GM18498 (cell line): ENCODE results near the gene SMTNL2.

Experiments used
- ATAC-seq: cut with Tn5 transposase; IDR thresholded peaks from one replicate; pipeline ENCODE4 v1.9.1; 2021; ENCODE audit warnings: mild to moderate bottlenecking, moderate library complexity; ENCODE audit not compliant: unreplicated experiment

SMTNL2 gene

DNA sequence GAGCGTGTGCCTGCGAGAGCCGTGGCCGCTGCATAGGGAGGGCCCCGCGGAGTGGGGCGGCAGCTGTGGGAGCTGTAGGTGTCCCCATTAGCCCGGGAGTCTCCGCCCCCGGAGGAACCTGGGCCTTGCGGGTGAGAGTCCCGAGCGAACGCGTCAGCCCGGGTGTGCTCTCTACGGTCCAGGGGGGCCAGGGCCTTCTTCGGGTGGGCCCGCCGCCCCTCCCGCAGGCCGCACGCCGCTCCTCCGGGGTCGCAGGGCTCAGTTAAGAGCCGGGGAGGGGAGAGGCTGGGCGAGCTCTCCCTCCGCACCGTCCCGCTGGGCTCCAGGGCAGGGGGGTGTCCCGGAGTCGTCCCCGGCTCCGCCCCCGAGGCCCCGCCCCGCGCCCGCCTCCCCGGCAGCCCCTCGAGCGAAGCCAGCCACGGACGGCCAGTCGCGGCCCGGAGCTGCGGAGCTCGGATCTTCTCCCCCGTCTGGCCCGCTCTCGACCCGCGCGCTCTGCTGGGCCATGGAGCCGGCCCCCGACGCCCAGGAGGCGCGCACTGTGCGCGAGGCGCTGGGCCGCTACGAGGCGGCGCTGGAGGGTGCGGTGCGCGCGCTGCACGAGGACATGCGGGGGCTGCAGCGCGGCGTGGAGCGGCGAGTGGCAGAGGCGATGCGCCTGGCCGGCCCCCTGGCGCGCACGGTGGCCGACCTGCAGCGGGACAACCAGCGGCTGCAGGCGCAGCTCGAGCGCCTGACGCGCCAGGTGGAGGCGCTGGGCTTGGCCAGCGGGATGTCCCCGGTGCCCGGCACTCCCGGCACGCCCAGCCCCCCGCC lies at the start of gene SMTNL2:
TSS of gene SMTNL2 (plus strand) at position 429 of the 816 bp plus-strand sequence. CDS start at position 506, 77 bp downstream.
- ATAC-seq, result no peak

DNA sequence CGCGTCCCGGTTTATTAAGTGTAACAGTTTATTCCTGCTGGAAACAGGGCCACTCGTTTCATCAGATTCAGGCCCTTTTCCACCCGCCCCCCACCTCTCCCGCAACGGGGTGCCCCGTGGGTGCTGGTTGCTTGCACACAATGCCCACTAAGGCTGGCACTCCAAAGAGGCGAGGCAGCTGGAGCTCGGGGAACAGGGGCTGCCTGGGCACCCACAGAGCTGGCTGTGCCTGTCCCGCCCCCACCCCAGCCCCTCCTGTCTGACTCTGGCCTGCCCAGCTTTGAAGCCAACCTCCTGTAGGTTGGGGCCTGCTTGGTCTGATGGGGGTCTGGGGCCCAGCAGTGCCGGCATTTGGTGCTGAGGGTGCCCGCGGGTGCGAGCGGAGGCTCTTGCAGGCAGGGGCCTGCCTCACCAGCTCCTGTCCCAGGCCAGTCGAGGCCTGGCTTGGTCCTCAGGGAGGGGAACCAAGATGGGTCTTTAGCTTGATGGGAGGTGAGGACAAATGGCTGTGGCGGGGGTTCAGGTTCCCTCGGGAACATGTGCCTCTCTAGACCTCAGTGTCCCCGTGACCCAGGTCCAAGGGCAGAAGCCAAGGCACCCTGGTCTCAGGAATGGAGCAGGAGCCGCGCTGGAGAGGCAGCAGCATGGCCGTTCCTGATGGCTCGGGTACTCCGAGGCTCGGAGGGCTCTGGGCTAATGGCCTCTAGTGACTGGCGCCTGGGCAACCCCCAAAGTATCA lies 49.2 kb upstream of the SMTNL2 start:
- no peak for ATAC-seq

DNA sequence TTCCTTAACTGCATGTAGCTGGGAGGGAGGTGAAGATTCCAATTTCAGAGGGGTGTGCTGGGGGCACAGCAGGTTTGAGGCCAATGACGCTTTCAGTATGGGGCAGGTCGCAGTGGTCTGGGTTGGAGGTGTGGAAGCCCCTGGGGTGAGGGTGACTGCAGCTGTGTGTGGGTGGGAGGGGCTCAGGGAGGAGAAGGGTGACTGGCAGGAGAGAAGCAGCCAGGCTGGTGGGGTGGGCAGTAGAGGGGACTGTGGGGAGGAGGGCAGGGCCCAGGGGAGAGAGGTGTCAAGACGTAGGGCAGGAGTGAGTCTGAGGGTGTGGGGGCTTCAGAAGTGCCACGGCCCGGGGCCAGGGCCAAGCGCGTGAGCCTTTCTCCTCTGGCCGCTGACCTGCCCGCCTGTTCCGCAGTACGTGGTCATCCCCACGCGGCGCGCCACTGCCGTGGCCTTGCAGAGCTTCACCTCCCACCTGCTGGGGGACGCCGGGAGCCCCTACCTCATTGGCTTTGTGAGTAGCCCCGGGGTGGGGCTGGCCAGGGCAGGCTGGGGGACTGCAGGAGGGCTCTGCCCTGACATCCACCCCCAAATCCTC lies 48.6 kb upstream of the SMTNL2 start:
- ATAC-seq, result no peak

DNA sequence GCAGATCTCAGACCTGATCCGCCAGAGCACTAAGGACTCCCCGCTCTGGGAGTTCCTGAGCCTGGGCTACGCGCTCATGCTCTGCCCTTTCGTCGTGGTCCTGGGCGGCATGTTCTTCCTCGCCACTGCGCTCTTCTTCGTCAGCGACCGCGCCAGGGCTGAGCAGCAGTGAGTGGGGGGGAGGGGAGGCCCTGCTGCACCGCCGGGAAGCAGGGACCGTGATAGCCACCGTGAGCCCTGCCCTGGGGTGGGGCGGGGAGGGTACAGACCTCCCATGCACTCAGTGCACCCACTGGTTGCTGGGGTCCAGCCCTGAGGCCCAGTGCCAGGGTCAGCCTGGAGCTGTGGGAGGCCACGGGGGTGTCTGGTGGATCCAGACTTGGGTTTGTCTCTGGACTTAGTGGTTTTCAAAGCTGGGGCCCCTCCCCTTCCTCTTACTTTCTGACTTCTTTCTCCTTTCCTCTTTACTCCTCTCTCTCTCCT lies 48.0 kb upstream of the SMTNL2 start:
- ATAC-seq, result no peak

DNA sequence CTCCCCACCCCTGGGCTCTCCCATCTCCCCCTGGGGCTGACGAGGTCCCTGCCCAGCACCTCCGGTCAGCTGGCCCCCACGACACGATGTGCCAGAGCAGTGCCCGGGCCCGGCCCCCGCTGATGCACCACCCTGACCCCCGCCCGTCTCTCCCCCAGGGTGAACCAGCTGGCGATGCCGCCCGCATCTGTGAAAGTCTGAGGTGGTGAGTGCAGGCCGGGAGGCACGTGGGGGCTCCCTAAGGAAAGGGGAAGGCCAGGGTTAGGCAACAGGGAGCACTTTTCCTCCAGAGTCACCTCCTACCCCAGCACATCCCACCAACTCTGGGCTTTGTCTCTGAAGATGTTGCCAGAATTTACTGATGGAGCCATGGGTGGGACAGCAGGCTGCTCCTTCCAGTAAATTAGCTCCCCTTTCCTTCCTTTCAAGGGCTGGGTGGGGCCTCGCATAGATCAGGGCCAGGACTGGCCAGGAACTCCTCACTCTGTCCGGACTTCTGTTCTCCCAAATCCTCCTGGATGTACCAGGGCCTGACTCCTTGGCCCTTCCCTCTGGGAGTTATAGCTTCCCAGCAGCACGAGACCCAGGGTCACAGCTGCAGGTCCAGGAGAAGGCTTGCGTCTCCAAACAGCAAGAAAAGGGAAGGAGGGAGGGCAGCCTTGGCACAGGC lies 47.5 kb upstream of the SMTNL2 start:
- ATAC-seq, result no peak

DNA sequence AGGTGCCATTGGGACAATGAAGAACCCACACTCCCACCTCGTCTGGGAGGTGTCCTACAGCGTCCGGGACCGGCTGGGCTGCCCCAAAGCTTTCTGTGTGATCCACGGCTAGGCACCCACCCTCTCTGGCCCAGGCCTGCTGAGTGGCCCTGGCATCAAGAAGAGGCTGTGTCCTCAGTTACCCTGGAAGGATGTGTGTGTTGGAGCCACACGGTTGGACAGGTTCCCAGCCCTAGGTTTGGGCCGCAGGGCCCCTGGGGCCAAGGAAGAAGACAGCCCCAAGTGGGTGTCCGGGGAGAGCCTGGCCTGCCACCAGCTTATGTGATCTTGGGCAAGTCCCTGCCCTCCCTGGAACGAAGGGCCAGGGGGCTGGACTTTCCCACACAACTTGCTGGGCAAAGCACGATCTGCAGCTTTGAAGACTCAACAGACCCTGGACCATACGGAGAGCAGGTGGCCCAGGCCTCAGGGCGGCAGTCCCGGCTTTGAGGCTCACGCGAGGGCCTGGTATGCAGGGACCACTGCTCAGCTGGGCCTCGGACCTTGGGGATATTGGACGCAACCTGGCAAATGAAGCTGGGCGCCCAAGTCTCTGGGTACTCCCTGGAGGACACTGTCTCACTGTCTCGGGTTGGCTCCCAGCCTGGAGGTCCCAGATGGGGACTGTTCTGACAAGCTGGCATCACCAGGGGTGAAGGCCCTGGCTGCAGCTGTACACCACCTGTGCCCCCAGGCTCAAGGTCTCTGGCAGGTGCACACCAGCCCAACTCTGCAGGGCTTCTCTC lies 46.7 kb upstream of the SMTNL2 start:
- no peak for ATAC-seq

DNA sequence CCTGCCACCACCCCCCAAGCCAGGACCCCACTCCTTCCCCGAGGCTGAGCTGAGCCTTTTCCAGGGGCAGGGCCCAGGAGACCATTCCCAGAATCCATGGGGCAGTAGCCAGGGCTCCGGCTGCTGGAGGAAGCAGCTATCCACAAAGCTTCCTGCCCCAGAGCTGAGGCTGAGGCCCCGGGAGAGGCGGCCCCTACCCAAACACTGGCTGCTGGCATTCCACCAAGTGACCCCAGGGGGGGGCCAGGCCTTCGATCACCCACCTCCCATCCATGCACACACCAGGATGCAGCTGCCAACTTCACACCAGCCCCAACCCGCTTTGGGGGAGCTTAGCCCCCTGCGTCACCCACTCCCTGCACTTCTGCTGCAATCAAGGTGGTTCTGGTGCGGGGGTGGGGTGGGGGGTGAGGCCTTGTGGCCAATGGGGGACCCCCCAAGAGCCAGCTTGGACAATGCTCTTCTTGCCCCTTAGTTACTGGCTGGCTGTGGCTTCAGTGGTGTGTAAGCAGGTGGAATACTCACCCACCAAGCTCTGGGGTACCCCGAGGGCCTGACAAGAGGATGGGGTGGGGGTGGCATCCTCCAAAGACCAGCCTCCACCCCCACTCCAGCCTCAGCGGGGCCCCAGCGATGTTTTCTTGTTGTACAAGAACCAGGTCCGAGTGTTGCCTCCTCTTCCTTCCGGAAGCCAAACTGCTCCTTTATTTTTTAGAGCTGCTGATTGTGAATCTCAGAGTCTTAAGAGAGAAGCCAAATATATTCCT lies 45.9 kb upstream of the SMTNL2 start:
- ATAC-seq, result no peak

DNA sequence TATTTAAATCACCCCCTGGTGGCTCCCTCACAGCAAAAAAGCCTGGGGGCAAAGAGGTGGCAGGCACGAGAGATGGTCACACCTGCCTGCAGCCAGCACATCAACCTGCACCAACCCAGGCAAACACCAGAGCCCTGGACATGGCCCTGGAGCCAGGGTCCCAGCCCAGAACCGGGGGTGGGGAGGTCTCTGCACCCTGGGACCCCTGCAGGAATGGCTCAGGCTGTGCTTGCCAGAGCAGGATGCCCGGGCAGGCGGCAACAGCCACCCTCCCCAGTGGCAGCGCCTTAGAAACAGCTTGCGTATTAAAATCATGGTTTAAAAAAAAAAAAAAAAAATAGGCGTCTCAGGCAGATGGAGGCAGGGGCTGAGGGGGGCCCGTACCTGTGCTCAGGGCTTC lies 45.3 kb upstream of the SMTNL2 start:
- no peak for ATAC-seq

DNA sequence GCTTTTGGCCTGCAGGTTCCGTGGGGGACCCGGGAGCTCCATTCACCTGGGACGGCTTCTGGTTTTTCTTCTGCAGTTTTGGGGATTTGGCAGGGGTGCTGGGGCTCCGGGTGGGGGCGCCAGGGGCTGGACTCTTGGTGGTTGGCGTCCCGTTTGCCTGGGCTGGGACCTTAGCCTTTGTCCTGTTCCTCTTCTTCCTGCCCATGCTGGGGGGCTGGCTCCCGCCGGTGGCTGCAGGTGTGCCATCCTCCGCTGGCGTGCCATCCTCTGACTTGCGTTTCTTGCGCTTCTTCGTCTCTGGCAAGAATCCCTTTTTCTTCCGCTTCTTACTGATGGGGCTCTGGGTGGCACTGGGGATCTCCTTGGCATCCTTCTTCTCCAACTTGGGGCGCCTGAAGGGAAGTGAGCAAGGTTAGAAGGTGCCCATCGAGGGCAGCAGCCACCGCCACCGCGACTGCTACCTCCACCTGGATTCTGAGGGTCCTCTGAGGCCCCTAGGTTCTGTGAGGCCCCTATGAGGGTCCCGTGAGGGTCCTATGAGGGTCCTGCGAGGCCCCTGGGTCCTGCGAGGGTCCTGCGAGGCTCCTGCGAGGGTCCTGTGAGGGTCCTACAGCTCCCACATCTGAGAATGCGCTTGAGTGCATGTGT lies 44.6 kb upstream of the SMTNL2 start:
- ATAC-seq, result no peak

DNA sequence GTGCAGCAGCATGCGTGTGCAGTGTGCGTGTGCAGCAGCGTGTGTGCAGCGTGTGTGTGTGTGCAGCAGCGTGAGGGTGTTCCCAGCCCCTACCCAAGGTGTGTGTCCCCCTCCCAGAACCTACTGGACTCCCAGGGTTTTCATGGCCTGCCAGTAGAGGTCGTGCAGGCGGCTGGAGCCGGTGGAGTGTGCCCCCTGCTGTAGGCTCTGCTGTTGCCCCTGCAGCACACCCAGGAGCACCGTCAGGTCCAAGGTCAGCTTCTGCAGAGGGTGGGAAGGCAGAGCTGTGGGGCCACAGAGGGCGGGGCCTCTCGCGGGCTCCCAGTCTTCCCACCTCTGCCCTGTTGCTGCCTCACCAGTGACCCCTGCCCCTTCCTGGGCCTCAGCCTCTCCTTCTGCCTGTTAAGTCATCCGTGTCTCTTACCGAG lies 44.1 kb upstream of the SMTNL2 start:
- no peak for ATAC-seq

DNA sequence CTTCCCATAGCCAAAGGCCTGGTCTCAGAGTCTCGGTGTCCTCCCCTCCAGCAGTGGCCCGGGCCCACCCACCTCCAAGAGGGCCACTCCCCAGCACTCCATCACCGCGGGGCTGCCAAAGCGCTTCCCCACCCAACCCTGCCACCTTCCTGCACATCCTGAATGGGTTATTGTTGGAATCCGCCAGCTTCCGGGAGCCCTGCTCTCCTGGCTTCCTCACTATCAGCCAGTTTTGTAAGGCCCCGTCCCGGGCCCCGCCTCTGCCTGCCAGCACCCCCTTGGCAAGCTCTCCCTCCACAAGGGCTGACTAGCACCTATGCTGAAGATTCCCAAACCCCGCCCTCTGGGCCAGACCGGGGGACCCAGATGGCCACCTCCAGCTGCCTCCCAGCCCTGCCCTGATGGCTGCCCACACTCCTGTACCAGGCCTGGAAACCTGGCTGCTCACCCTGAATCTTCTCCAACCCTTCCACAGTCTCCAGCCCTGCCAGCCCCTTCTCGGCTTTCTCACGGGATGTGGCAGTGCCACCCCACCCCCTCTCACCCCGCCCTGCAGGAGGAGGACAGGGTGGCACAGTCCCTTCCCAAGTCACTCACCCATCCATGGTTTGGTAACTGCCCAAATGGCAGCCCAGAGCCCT lies 43.5 kb upstream of the SMTNL2 start:
- no peak for ATAC-seq

DNA sequence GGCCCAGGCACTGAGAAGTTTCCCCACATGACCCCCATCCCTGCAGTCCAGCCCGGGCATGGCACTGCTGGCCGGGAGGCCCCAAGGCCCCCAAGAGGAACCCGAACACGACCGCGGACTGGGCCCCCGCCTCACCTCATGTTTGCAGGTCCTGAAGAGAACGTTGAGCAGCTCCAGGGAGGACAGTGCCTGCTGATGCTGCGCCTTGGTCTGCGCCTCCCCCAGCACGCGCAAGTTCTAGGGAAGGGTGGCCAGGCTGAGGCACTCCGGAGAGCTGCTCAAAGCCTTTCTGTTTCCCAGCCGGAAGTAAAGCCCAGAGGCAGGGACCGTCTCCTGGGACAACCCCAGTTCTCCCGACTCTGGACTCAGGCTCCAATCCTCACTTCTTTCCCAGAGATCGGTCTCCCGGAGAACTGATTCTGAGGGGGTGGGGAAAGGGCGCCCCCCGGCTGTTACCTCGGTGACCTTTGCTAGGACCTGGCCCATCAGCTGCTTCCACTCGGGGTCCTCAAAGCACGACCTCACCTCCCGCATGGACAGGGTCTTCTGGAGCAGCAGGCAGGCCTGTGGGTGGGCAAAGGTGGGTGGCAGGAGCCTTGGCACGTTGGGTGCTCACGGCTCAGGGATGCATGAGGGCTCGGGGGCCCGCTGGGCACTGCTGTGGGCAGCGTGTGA lies 42.9 kb upstream of the SMTNL2 start:
- ATAC-seq, result no peak

DNA sequence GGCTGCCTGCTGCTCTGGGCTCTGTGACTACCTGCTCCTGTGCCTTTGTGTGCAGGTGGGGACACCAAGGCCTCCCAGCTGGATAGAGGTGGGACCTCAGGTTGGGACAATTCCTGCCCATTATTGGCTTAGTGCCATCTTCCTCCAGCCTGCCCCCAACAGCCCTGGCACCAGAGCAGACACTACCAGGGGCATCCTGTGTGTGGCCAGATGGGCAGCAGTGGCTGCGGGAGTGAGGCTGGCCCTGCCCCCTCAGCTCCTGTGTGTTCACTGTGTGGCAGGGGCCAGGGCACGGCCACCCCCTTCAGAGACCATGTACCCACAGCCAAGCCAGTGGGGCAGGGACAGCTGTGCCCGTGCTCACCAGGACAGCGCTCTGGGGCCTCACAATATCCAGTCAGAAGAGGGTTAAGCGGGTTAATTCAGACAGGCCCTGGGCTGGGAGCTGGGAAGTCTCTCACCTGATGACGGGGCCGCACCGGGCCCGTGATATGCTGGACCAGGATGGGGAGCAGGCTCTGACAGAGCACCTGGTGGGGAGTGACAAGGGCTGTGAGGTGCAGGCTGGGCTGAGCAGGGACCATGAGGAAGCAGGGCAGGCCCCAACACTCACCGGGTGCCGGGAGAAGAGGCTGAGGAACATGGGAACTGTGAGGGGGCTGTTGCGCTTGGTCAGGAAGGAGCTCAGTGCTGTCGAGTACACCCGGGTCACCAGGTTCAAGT lies 42.2 kb upstream of the SMTNL2 start:
- ATAC-seq, result no peak

DNA sequence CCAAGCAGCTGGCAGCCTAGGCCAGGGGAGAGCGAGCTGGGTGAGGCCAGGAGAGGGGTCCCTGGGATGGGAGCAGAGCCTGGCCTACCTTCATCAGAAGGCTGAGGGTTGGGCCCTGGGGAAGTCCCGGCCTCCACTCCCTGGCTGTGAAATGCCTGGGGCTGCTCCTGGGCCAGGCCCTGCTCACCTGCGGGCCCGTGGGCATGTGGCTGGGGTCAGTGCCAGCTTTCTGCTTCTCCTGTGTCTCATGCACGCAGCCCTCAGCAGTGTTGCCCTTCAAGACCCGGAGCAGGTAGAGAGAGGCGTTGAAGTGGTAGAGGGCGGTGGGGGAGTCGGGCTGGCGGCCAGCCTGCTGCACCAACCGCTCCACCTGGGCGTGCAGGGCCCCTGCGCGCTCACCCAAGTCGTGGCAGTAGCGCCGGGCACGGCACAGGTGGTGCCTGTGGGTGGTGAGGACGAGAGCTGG lies 41.6 kb upstream of the SMTNL2 start:
- no peak for ATAC-seq

DNA sequence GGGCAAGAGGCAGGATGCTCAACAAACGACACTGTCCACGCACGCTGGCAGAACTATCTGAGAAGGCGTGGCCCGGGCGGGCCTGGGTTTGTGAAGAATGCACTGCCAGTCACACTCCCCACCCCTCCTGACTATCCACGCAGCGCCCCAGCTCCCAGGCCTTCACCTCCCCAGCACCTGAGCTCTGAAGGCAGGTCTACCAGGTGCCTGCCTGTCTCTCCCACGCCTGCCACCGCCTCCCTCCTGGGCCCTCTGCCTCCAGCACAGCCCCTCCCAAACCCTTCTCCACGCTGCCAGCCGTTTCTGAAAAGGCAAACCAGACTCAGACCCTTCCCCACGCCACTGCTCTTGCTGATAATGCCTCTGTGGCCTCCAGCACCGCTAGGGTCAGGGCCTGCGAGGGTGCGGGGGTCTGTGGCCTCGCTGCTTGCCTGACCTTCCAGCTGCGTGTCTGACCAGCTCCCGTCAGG lies 40.7 kb upstream of the SMTNL2 start:
- ATAC-seq, result no peak

DNA sequence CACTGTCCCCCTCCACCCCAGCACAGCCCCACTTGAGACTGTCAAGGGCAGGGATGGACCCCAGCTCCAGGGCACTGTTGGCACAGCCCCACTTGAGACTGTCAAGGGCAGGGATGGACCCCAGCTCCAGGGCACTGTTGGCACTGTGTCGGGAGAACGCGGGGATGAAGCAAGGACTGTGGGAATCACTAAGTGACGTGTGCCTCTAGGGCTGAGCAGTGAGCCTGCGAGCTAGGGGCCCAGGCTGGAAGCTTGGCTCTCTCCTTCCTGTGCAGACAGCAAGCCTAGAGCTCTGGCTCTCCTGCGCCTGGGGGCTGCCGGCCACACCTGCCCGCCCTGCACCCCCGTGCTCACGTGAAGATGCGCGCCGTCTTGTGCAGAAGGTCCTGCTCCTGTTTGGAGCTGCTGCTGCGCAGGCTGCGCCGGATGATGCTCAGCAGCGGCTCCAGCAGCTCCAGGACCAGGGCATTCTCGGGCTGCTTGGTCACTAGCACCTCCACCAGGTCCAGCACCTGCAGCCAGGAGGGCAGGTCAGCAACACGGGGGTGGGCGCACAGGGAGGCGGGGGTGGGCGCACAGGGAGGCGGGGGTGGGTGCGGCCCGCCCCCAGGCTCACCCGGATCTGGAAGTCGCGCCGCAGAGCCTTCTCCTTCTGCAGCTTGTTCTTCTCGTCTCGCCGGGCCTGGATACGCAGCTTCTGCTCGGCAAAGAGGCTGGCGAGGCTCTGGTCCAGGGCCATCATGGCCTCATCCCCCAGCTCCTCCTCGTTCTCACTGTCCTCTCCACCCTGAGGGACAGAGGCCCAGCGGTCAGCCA lies 40.0 kb upstream of the SMTNL2 start:
- ATAC-seq, result no peak

DNA sequence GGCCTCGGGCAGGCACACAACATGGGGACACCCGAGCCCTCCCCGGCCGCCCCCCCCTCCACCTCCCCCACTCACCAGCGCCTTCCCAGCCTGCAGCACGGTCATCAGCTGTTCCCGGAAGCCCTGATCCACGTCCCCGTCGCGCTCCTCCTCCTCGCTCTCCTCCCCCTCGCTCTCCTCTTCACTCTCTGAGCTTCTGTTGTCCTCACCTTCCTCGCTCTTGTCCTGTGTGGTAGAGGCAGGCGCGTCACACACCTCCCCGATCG lies 39.4 kb upstream of the SMTNL2 start:
- ATAC-seq, result no peak
